HEK293T (cell line): Measurements from ENCODE around the gene LRRC2.

Experiments used
- CTCF ChIA-PET: fragments of 350-600 bp; formaldehyde crosslinking; extraction: SDS; loops from one replicate; lab custom pipeline; 2021; ENCODE audit warnings: antibody characterized with exemption, inconsistent platforms; lab: Yijun Ruan, JAX
- POLR2A ChIA-PET: fragments of 350-600 bp; formaldehyde crosslinking; extraction: SDS; loops from one replicate; lab custom pipeline; 2020; ENCODE audit warnings: antibody characterized with exemption, inconsistent platforms; lab: Yijun Ruan, JAX
- DNase-seq: peaks from one replicate; pipeline ENCODE4 v3.0.0; 2012; ENCODE audit warnings: mixed read lengths; ENCODE audit errors: extremely low spot score
- ARNT ChIP-seq: fragments of 450-650 bp; IDR thresholded peaks from 2 replicates; pipeline ENCODE4 v1.6.1; 2017; ENCODE audit warnings: mild to moderate bottlenecking
- BHLHE40 ChIP-seq: fragments of 450-650 bp; IDR thresholded peaks from 2 replicates; pipeline ENCODE4 v1.6.1; 2016; ENCODE audit warnings: mild to moderate bottlenecking, moderate library complexity, borderline replicate concordance
- CTBP1 ChIP-seq: fragments of 450-650 bp; IDR thresholded peaks from 2 replicates; pipeline ENCODE4 v1.6.1; 2016; ENCODE audit warnings: borderline replicate concordance
- ELF4 ChIP-seq: fragments of 450-650 bp; IDR thresholded peaks from 2 replicates; pipeline ENCODE4 v1.6.1; 2017; ENCODE audit warnings: antibody characterized with exemption
- FOXA1 ChIP-seq: fragments of 450-650 bp; IDR thresholded peaks from 2 replicates; pipeline ENCODE4 v1.6.1; 2016; ENCODE audit warnings: mild to moderate bottlenecking
- FOXK2 ChIP-seq: fragments of 450-650 bp; IDR thresholded peaks from 2 replicates; pipeline ENCODE4 v1.6.1; 2016; ENCODE audit warnings: mild to moderate bottlenecking
- FOXM1 ChIP-seq: fragments of 450-650 bp; IDR thresholded peaks from 2 replicates; pipeline ENCODE4 v1.6.1; 2017; ENCODE audit warnings: mild to moderate bottlenecking, borderline replicate concordance
- HDGF ChIP-seq: fragments of 450-650 bp; IDR thresholded peaks from 2 replicates; pipeline ENCODE4 v1.6.1; 2017; ENCODE audit warnings: antibody characterized with exemption, borderline replicate concordance
- L3MBTL2 ChIP-seq: fragments of 450-650 bp; conservative IDR thresholded peaks from 2 replicates; pipeline ENCODE4 v1.6.1; 2016; ENCODE audit warnings: mild to moderate bottlenecking
- LEF1 ChIP-seq: fragments of 450-650 bp; IDR thresholded peaks from 2 replicates; pipeline ENCODE4 v1.6.1; 2017; ENCODE audit warnings: mild to moderate bottlenecking, borderline replicate concordance
- NFRKB ChIP-seq: fragments of 450-650 bp; IDR thresholded peaks from 2 replicates; pipeline ENCODE4 v1.6.1; 2016; ENCODE audit warnings: mild to moderate bottlenecking, moderate library complexity
- SP1 ChIP-seq: fragments of 450-650 bp; IDR thresholded peaks from 2 replicates; pipeline ENCODE4 v1.6.1; 2017
- SUZ12 ChIP-seq: fragments of 450-650 bp; IDR thresholded peaks from 2 replicates; pipeline ENCODE4 v1.6.1; 2016; ENCODE audit warnings: mild to moderate bottlenecking
- TARDBP ChIP-seq: fragments of 450-650 bp; IDR thresholded peaks from 2 replicates; pipeline ENCODE4 v1.6.1; 2016
- ZNF384 ChIP-seq: fragments of 450-650 bp; IDR thresholded peaks from 2 replicates; pipeline ENCODE4 v1.6.1; 2016
- TF ChIP-seq, protein P1 (sequence below): fragments of 450-650 bp; IDR thresholded peaks from 2 replicates; pipeline ENCODE4 v1.6.1; 2016

LRRC2 gene

DNA sequence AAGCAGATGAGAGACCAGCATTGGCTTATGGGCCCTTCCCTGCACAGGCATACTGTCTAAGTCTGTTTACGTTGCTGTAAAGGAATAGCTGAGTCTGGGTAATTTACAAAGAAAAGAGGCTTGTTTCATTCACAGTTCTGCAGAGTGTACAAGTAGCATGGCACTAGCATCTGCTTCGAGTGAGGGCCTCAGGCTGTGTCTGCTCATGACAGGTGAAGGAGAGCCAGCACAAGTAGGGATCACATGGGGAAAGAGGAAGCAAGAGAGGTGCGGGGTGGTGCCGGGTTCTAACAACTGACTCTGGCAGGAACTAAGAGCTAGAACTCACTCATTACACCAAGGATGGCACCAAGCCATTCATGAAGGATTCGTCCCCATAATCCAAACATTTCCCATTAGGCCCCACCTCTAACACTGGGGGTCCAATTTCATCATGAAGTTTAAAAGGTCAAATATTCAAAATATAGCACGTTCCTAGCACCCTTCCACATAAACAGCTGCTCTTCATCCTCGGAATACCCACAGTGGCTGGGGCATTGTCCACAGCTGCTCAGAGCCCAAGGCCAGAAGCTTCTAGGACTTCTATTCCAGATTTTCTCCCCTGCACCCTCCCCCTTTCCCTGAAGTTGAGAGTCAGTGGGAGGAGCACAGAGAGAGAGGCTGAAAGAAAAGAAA is 62.8 kb downstream of the LRRC2 start:
- CTCF ChIA-PET = interaction anchor here (0.6 to 0.9 kb wide), 3 partner anchors 15 to 62 kb away, joined by 3 to 4 read pairs (median 4); no protein-coding TSS in a partner anchor
- POLR2A ChIA-PET = no interaction called here
- no peak for DNase-seq
- TF ChIP-seq ZNF384 = no peak
- TF ChIP-seq SP1 = no peak
- no peak for TF ChIP-seq FOXK2
- TF ChIP-seq HDGF = no peak
- TF ChIP-seq, protein P1, sequence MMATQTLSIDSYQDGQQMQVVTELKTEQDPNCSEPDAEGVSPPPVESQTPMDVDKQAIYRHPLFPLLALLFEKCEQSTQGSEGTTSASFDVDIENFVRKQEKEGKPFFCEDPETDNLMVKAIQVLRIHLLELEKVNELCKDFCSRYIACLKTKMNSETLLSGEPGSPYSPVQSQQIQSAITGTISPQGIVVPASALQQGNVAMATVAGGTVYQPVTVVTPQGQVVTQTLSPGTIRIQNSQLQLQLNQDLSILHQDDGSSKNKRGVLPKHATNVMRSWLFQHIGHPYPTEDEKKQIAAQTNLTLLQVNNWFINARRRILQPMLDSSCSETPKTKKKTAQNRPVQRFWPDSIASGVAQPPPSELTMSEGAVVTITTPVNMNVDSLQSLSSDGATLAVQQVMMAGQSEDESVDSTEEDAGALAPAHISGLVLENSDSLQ = no peak
- TF ChIP-seq SUZ12 = no peak
- no peak for TF ChIP-seq FOXM1
- no peak for TF ChIP-seq ELF4

DNA sequence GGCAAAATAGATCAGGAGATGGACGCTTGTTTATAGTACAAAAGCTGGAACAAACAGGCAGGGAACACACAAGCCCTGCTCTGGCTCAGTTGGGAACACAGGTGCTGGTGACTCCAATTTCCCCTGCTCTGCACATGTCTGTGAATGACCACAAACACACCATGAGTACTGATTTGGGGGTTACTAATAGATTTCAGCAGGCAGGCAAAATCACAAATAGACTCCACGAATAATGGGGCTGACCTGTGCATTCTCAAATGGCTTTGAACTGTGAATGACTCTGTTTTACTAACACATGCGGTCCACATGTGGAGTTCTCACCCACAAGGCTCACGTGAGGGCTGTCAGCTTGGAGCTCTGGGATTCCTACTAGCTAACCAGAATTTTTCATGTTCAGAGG is 64.4 kb downstream of the LRRC2 start:
- no peak for DNase-seq
- CTCF ChIA-PET = no interaction called here
- POLR2A ChIA-PET = no interaction called here
- no peak for TF ChIP-seq L3MBTL2
- TF ChIP-seq ZNF384 = no peak
- TF ChIP-seq CTBP1 = no peak
- TF ChIP-seq SP1 = no peak
- TF ChIP-seq LEF1 = no peak
- no peak for TF ChIP-seq ARNT
- TF ChIP-seq SUZ12 = no peak
- TF ChIP-seq NFRKB = no peak
- TF ChIP-seq, protein P1 = no peak
- no peak for TF ChIP-seq FOXM1
- TF ChIP-seq ELF4 = no peak

DNA sequence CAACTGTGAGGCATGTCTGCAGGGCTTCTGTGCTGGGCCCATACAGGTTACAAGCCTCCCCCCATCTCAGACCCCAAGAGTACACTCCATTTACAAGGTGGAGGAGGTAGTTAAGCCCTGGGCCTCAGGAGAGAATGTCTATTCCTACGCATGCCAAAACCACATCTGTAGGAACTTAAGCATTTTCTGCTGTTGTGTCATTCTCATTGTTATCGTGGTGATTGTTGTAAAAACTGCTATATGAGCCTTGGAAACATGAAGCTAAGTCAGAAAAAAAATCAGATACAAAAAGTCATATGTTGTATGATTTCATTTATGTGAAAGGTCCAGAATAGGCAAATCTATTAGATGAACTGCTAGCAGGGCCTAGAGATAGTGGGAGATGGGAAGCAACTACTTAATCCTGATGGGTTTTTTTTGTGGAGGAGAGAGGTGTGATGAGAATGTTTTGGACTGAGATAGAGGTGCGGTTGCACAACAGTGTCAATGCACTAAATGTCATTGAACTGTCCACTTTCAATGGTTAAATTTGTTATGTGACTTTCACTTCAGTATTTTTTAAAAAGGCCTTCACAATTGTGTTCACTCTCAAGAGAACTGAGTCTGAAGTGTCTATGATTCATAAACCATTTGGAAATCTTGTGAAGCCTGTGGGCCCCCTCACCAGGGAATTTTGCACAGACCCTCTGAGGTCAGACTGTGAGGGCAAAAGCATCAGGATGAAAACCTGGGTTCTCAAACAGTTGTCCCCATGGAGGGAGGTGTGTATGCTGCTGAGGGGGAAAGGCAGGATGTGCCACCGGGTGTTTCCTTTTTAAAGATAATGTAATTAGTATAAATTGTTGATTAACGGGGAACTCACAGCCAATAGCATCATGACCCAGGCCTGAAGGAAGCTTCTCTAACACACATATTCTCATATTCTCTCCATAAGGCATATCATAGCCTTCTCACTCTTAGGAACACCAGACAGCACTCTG is 65.2 kb downstream of the LRRC2 start:
- ChIA-PET POLR2A (no interaction called here), CTCF (no interaction called here)
- TF ChIP-seq FOXM1 (no peak), FOXK2 (no peak), CTBP1 (no peak), LEF1 (no peak), SP1 (no peak), ZNF384 (no peak), TARDBP (no peak), BHLHE40 (no peak), HDGF (no peak), L3MBTL2 (no peak), SUZ12 (no peak), FOXA1 (no peak), ELF4 (no peak), NFRKB (no peak)
- TF ChIP-seq, protein P1 = no peak
- DNase-seq = no peak

DNA sequence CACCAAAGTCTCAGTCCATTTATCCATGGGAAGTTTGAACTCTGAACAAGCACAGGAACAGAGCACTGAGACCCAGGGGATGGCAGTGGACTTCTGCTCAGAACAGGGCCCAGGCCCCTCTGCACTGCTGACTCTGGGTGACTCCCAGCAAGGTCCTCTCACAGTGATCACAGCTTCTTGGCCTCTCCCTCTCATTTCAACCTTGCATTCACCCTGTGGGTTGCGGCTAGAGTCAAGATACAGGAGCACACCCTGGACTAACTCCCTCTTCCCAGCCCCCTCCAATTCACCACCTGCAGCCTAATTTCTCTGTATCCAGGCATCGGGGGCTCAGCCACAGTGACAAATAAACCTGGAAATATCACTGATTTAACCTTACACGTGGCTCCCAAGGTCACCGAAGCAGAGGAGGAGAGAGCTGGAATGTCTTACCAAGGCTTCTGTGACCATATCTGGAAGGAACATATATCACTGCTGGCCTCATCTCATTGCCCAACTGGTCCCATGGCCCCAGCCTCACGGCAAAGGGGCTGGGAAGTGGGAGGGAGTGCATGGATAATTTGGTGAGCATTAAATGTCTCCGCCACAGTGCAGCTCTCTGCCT is 67.1 kb downstream of the LRRC2 start:
- DNase-seq = no peak
- ChIA-PET CTCF (interaction anchor here (1.0 kb wide), 1 partner anchor 11 kb away, joined by 5 read pairs; no protein-coding TSS in a partner anchor), POLR2A (no interaction called here)
- TF ChIP-seq CTBP1 = no peak
- no peak for TF ChIP-seq ELF4
- no peak for TF ChIP-seq LEF1
- TF ChIP-seq L3MBTL2 = no peak
- no peak for TF ChIP-seq NFRKB
- TF ChIP-seq BHLHE40 = no peak
- no peak for TF ChIP-seq HDGF
- no peak for TF ChIP-seq FOXA1
- no peak for TF ChIP-seq TARDBP
- TF ChIP-seq ZNF384 = no peak
- TF ChIP-seq, protein P1 = no peak
- no peak for TF ChIP-seq SP1
- no peak for TF ChIP-seq FOXK2
